ENCODE measurements around the gene ATP8A1. TPM values are rescaled to one million over a fixed set of nuclear protein-coding genes. Genes with fewer than 3 reads are reported as not detected.

Gene ATP8A1
- total and polyA plus RNA-seq, 2 of the 4 experiments (the other 2 are of a cell fraction): 0.12 to 0.36 TPM

GRCh38 chr4:42578187-42578586, 78.7 kb downstream of the ATP8A1 start:
- Histone ChIP-seq H3K9me1 (ENCODE audit: insufficient read depth, low read length) (no peaks in the 10 kb centered on the region), H4K8ac (ENCODE audit: low read depth in 2 of 2, low read length in 2 of 2) (no peak overlapping the region), H3K4me2 (ENCODE audit: low read depth, low read length) (no peak overlapping the region), H3K4me1 (ENCODE audit: control insufficient read depth, insufficient read depth, low read length) (no peaks in the 10 kb centered on the region), H3K27ac (ENCODE audit: insufficient read depth, low read length) (no peak overlapping the region), H2BK5ac (ENCODE audit: low read depth, low read length, poor library complexity, severe bottlenecking) (no peak overlapping the region), H3K23ac (ENCODE audit: low read depth, low read length) (no peak overlapping the region), H3K18ac (ENCODE audit: low read depth, low read length) (no peak overlapping the region), H2BK120ac (ENCODE audit: low read depth, low read length) (no peak overlapping the region), H4K91ac (ENCODE audit: insufficient read depth, low read depth, low read length) (no peak overlapping the region), H3K9ac (ENCODE audit: low read depth, low read length) (no peak overlapping the region), H3K4me3 (ENCODE audit: insufficient read depth, low read depth, low read length) (no peak overlapping the region), H3K36me3 (ENCODE audit: control insufficient read depth, insufficient read depth, low read length) (no peaks in the 10 kb centered on the region), H3K56ac (ENCODE audit: extremely low read depth, insufficient read depth, low read length) (no peak overlapping the region), H3K9me3 (ENCODE audit: control insufficient read depth, insufficient read depth, low read length) (no peaks in the 10 kb centered on the region), H2AFZ (replicated peaks; ENCODE audit: low read length, poor library complexity) (no peak overlapping the region), H3K27me3 (ENCODE audit: control insufficient read depth, insufficient read depth, low read length) (no peaks in the 10 kb centered on the region), H4K5ac (ENCODE audit: low read depth, low read length) (no peak overlapping the region), H3K14ac (replicated peaks; ENCODE audit: low read depth, low read length) (no peak overlapping the region), H2BK15ac (ENCODE audit: low read depth, low read length) (no peak overlapping the region), H2AK5ac (ENCODE audit: low read depth, low read length) (no peak overlapping the region), H3K79me1 (ENCODE audit: low read depth in 1 of 2, low read length in 2 of 2) (no peaks in the 10 kb centered on the region), H2AK9ac (replicated peaks; ENCODE audit: low read depth, low read length, poor library complexity) (no peak overlapping the region), H2BK20ac (ENCODE audit: low read depth, low read length) (no peak overlapping the region), H3K4ac (ENCODE audit: low read depth, low read length) (no peak overlapping the region), H4K20me1 (ENCODE audit: insufficient read depth, low read length) (no peaks in the 10 kb centered on the region)
- ChIA-PET CTCF (interaction anchor here (0.7 kb wide), 1 partner anchor 10 kb away, joined by 3 read pairs; no protein-coding TSS in a partner anchor), POLR2A (ENCODE audit: unreplicated experiment) (no interaction called here)
- dilution Hi-C loops (cut with HindIII; ENCODE audit: low sequenced_read_pairs, unreplicated experiment) (no loop called here), in situ Hi-C loops (cut with MboI; ENCODE audit: low sequenced_read_pairs) (no loop called here), intact Hi-C loops (cut with micrococcal nuclease) (no loop called here)
- DNase-seq (no peak), ATAC-seq (ENCODE audit: low read depth) (no peak)
- no TSS peak for BruUV-seq (replicated peaks)
- no CpG with 5 or more reads among the region's 3 CpGs for WGBS, 2 experiments (ENCODE audit: extremely low coverage in 2 of 2, insufficient read length in 1 of 2)
- TF ChIP-seq SMC3 (IDR thresholded peaks at IDR 0.05; ENCODE audit: low read depth, low read length) (no peak), CTCF (conservative IDR thresholded peaks at IDR 0.05; ENCODE audit: low read depth, low read length) (no peak), RCOR1 (IDR thresholded peaks at IDR 0.05; ENCODE audit: insufficient replicate concordance, low read length) (no peak), MXI1 (IDR thresholded peaks at IDR 0.05; ENCODE audit: borderline replicate concordance, low read depth, low read length) (no peak), CHD1 (IDR thresholded peaks at IDR 0.05; ENCODE audit: low read depth, low read length) (no peak), USF2 (IDR thresholded peaks at IDR 0.05; ENCODE audit: low read depth, low read length) (no peak), ELK1 (IDR thresholded peaks at IDR 0.05; ENCODE audit: borderline replicate concordance, low read depth, low read length) (no peak), NFE2L2 (IDR thresholded peaks at IDR 0.05; ENCODE audit: low read depth, low read length) (no peak), RFX5 (IDR thresholded peaks at IDR 0.05; ENCODE audit: low read depth, low read length) (no peak), POLR2A (IDR thresholded peaks at IDR 0.05; ENCODE audit: low read depth, low read length) (no peak), MAZ (IDR thresholded peaks at IDR 0.05; ENCODE audit: borderline replicate concordance, low read depth, low read length) (no peak), CEBPB (IDR thresholded peaks at IDR 0.05; ENCODE audit: low read depth, low read length) (no peak), BHLHE40 (IDR thresholded peaks at IDR 0.05; ENCODE audit: low read depth, low read length) (no peak), FOS (IDR thresholded peaks at IDR 0.05; ENCODE audit: low read depth, low read length) (no peak), MAFK (IDR thresholded peaks at IDR 0.05; ENCODE audit: low read depth, low read length) (no peak), RAD21 (IDR thresholded peaks at IDR 0.05; ENCODE audit: low read length) (no peak)

All from IMR-90 (cell line).